H9 (cell line): Measurements from ENCODE around the gene ZCCHC7. TPM values are rescaled to one million over a fixed set of nuclear protein-coding genes. Genes with fewer than 3 reads are reported as not detected.

ENCODE experiments used
- DNase-seq: peaks from one replicate; pipeline ENCODE4 v3.0.0-alpha.2; 2017
- H2AFZ ChIP-seq: one replicate; pipeline ENCODE4 v1.6.1; 2013; ENCODE audit warnings: mild to moderate bottlenecking, low read length, control low read depth, moderate library complexity
- H2AK5ac ChIP-seq: 2 replicates; pipeline ENCODE4 v1.6.1; 2013; ENCODE audit warnings: low read length, control low read depth, mixed read lengths; ENCODE audit not compliant: insufficient read length
- H2BK120ac ChIP-seq: one replicate; pipeline ENCODE4 v1.6.1; 2013; ENCODE audit warnings: low read depth, mild to moderate bottlenecking, low read length, control low read depth, inconsistent platforms; ENCODE audit not compliant: poor library complexity, severe bottlenecking
- H2BK12ac ChIP-seq: 2 replicates; pipeline ENCODE4 v1.6.1; 2013; ENCODE audit warnings: low read length, control low read depth, mixed read lengths, low read depth; ENCODE audit not compliant: insufficient read length
- H2BK15ac ChIP-seq: 2 replicates; pipeline ENCODE4 v1.6.1; 2013; ENCODE audit warnings: low read depth, low read length, control low read depth
- H2BK20ac ChIP-seq: one replicate; pipeline ENCODE4 v1.6.1; 2013; ENCODE audit warnings: low read depth, mild to moderate bottlenecking, low read length, control low read depth, inconsistent platforms; ENCODE audit not compliant: poor library complexity, severe bottlenecking
- H2BK5ac ChIP-seq: 2 replicates; pipeline ENCODE4 v1.6.1; 2013; ENCODE audit warnings: low read length, control low read depth, mixed read lengths; ENCODE audit not compliant: insufficient read length
- H3K14ac ChIP-seq: 2 replicates; pipeline ENCODE4 v1.6.1; 2013; ENCODE audit warnings: low read length, control low read depth; ENCODE audit not compliant: insufficient read depth
- H3K18ac ChIP-seq: 2 replicates; pipeline ENCODE4 v1.6.1; 2013; ENCODE audit warnings: low read depth, mild to moderate bottlenecking, mixed read lengths, low read length, control low read depth; ENCODE audit not compliant: insufficient read length
- H3K23ac ChIP-seq: 2 replicates; pipeline ENCODE4 v1.6.1; 2013; ENCODE audit warnings: low read length, control low read depth, mixed read lengths, low read depth; ENCODE audit not compliant: insufficient read length
- H3K23me2 ChIP-seq: 2 replicates; pipeline ENCODE4 v1.6.1; 2013; ENCODE audit warnings: low read depth, mild to moderate bottlenecking, mixed read lengths, low read length, control low read depth; ENCODE audit not compliant: insufficient read length, poor library complexity, severe bottlenecking
- H3K27ac ChIP-seq: 2 replicates; pipeline ENCODE4 v1.5.1; 2013; ENCODE audit warnings: low read length, control low read depth, mixed read lengths, low read depth; ENCODE audit not compliant: insufficient read length
- H3K27me3 ChIP-seq: 2 replicates; pipeline ENCODE4 v1.6.1; 2013; ENCODE audit warnings: low read length, control low read depth, inconsistent platforms; ENCODE audit not compliant: insufficient read depth
- H3K4ac ChIP-seq: 2 replicates; pipeline ENCODE4 v1.6.1; 2013; ENCODE audit warnings: low read depth, mild to moderate bottlenecking, control low read depth, inconsistent platforms, low read length, moderate library complexity
- H3K4me1 ChIP-seq: 2 replicates; pipeline ENCODE4 v1.6.1; 2013; ENCODE audit warnings: low read length, control low read depth, inconsistent platforms; ENCODE audit not compliant: insufficient read depth
- H3K4me2 ChIP-seq: 2 replicates; pipeline ENCODE4 v1.6.1; 2013; ENCODE audit warnings: low read length, control low read depth, mixed read lengths; ENCODE audit not compliant: insufficient read length, insufficient read depth
- H3K56ac ChIP-seq: 2 replicates; pipeline ENCODE4 v1.6.1; 2013; ENCODE audit warnings: low read depth, mild to moderate bottlenecking, mixed read lengths, low read length, control low read depth; ENCODE audit not compliant: insufficient read length
- H3K79me1 ChIP-seq: 2 replicates; pipeline ENCODE4 v1.6.1; 2013; ENCODE audit warnings: low read depth, mild to moderate bottlenecking, moderate library complexity, low read length, control low read depth, inconsistent platforms; ENCODE audit not compliant: insufficient read depth, poor library complexity, severe bottlenecking
- H3K79me2 ChIP-seq: 2 replicates; pipeline ENCODE4 v1.6.1; 2013; ENCODE audit warnings: low read length, control low read depth, inconsistent platforms; ENCODE audit not compliant: insufficient read depth
- H3K9ac ChIP-seq: 2 replicates; pipeline ENCODE4 v1.6.1; 2013; ENCODE audit warnings: low read length, control low read depth, mixed read lengths; ENCODE audit not compliant: insufficient read length; ENCODE audit errors: extremely low read depth
- H3K9me3 ChIP-seq: one replicate; pipeline ENCODE4 v1.6.1; 2013; ENCODE audit warnings: low read depth, low read length, inconsistent platforms; ENCODE audit not compliant: control insufficient read depth
- H3T11ph ChIP-seq: one replicate; pipeline ENCODE4 v1.6.1; 2013; ENCODE audit warnings: mild to moderate bottlenecking, low read length, control low read depth, inconsistent platforms
- H4K20me1 ChIP-seq: one replicate; pipeline ENCODE4 v1.6.1; 2013; ENCODE audit not compliant: control insufficient read depth, insufficient read length, insufficient read depth
- H4K5ac ChIP-seq: 2 replicates; pipeline ENCODE4 v1.6.1; 2013; ENCODE audit warnings: low read depth, mild to moderate bottlenecking, mixed read lengths, low read length, control low read depth; ENCODE audit not compliant: insufficient read length
- H4K8ac ChIP-seq: replicated peaks from 2 replicates; pipeline ENCODE4 v1.6.1; 2013; ENCODE audit warnings: low read length, control low read depth, mixed read lengths, low read depth; ENCODE audit not compliant: insufficient read length
- H4K91ac ChIP-seq: 2 replicates; pipeline ENCODE4 v1.6.1; 2013; ENCODE audit warnings: low read depth, mild to moderate bottlenecking, moderate library complexity, mixed read lengths, low read length, control low read depth; ENCODE audit not compliant: insufficient read length
- H3K27ac Mint-ChIP-seq, 3 experiments: 2 replicates in 2 of 3; 3 replicates in 1 of 3; pipeline ENCODE4 v1.8.0; 2020 to 2021; ENCODE audit warnings: mixed read lengths in 3 of 3, mild to moderate bottlenecking in 1 of 3, moderate library complexity in 1 of 3
- H3K27me3 Mint-ChIP-seq: 2 replicates; pipeline ENCODE4 v1.8.0; 2021; ENCODE audit warnings: low read depth, mild to moderate bottlenecking, moderate library complexity, mixed read lengths
- H3K36me3 Mint-ChIP-seq, 3 experiments: 2 replicates in 2 of 3; 3 replicates in 1 of 3; pipeline ENCODE4 v1.8.0; 2020 to 2021; ENCODE audit warnings: low read depth in 3 of 3, mixed read lengths in 3 of 3; ENCODE audit not compliant: insufficient read depth in 1 of 3
- H3K4me1 Mint-ChIP-seq, 2 experiments: 2 replicates each; pipeline ENCODE4 v1.8.0; 2020; ENCODE audit warnings: mixed read lengths in 2 of 2
- H3K4me3 Mint-ChIP-seq, 2 experiments: 2 replicates in 1 of 2; 3 replicates in 1 of 2; pipeline ENCODE4 v1.8.0; 2020 to 2021; ENCODE audit warnings: mild to moderate bottlenecking in 2 of 2, mixed read lengths in 2 of 2, moderate library complexity in 1 of 2
- H3K9me3 Mint-ChIP-seq, 2 experiments: 2 replicates in 1 of 2; 3 replicates in 1 of 2; pipeline ENCODE4 v1.8.0; 2020; ENCODE audit warnings: mild to moderate bottlenecking in 2 of 2, mixed read lengths in 2 of 2, moderate library complexity in 1 of 2
- WGBS: extraction: QIAGEN DNeasy Blood & Tissue Kit; methylation state at CpG from one replicate; pipeline ENCODE4 v1.1.7; 2013; ENCODE audit warnings: missing lambda C conversion rate, low lambda C conversion rate, mixed read lengths; ENCODE audit not compliant: insufficient read length; ENCODE audit errors: extremely low coverage; 5-methylcytosine and 5-hydroxymethylcytosine counted together
- total RNA-seq: library from RNA; stranded (reverse); gene quantifications from 2 replicates; pipeline ENCODE4 v1.2.1, GENCODE V29; 2021
- TF ChIP-seq, protein P1 (sequence below): fragments of 200-600 bp; sonication (generic); conservative IDR thresholded peaks from 3 replicates; pipeline ENCODE4 v1.8.0; 2021; ENCODE audit warnings: antibody characterized with exemption, mild to moderate bottlenecking

Gene ZCCHC7
- total RNA-seq, 1 experiment from 2014 or later, result 20.3 TPM

DNA sequence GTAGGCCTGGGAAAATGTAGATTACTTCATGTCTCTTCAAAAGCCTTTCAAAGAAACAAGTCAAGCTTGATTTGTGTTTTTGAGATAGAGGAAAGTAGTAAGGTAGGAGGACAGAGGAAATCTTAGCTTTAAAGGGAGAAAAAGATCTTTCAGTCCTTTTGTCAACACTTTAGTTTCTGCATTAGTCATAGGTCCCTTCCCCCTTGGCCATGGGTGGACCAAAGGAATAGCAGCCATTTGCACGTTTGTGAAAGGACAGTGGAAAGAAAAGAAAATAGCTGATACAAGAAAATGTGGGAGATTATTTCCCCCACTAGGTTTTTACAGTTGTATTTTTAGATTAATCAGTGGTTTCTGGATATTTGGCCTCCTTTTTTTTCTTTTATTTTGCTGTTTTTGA, 180.2 kb downstream of the ZCCHC7 start:
- Histone ChIP-seq H3T11ph (no peak overlapping the region), H3K4ac (no peak overlapping the region), H2AK5ac (no peak overlapping the region), H3K14ac (no peak overlapping the region), H2BK20ac (no peak overlapping the region), H3K27me3 (no peaks in the 10 kb centered on the region), H4K8ac (no peak overlapping the region), H2AFZ (no peak overlapping the region), H2BK12ac (no peak overlapping the region), H4K91ac (no peak overlapping the region), H3K56ac (no peak overlapping the region), H3K4me1 (no peaks in the 10 kb centered on the region; the same call in 1 of the 2 replicates), H3K18ac (no peak overlapping the region), H4K5ac (no peak overlapping the region), H2BK15ac (no peak overlapping the region), H2BK5ac (no peak overlapping the region), H3K23me2 (no peaks in the 10 kb centered on the region), H3K23ac (no peak overlapping the region), H3K4me2 (no peak overlapping the region), H3K79me1 (no peaks in the 10 kb centered on the region), H2BK120ac (no peak overlapping the region), H4K20me1 (no peaks in the 10 kb centered on the region), H3K9ac (no peak overlapping the region), H3K79me2 (no peaks in the 10 kb centered on the region), H3K27ac (no peak overlapping the region), H3K9me3 (no peaks in the 10 kb centered on the region)
- Mint-ChIP-seq H3K9me3 (no peaks in the 10 kb centered on the region), H3K36me3 (peaks cover 0 to 2% (median 0%) of the 10 kb centered on the region in 3 experiments; a peak in 3 of 7 replicates), H3K4me3 (no peak overlapping the region), H3K4me1 (peaks cover 3 to 8% of the 10 kb centered on the region in 2 experiments), H3K27ac (no peak overlapping the region), H3K27me3 (no peaks in the 10 kb centered on the region)
- no peak for DNase-seq
- WGBS, result no CpG with 5 or more reads among the region's 1 CpG
- TF ChIP-seq, protein P1, sequence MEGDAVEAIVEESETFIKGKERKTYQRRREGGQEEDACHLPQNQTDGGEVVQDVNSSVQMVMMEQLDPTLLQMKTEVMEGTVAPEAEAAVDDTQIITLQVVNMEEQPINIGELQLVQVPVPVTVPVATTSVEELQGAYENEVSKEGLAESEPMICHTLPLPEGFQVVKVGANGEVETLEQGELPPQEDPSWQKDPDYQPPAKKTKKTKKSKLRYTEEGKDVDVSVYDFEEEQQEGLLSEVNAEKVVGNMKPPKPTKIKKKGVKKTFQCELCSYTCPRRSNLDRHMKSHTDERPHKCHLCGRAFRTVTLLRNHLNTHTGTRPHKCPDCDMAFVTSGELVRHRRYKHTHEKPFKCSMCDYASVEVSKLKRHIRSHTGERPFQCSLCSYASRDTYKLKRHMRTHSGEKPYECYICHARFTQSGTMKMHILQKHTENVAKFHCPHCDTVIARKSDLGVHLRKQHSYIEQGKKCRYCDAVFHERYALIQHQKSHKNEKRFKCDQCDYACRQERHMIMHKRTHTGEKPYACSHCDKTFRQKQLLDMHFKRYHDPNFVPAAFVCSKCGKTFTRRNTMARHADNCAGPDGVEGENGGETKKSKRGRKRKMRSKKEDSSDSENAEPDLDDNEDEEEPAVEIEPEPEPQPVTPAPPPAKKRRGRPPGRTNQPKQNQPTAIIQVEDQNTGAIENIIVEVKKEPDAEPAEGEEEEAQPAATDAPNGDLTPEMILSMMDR, result no peak
